Ovary (tissue), 3 donors: ENCODE data around the gene COX10.

ENCODE experiments used
- CTCF ChIP-seq, 3 donors: fragments of 450-650 bp in 2 of 3; fragments of 200-600 bp in 1 of 3; IDR thresholded peaks; one replicate each; pipeline versions ENCODE4 v1.5.1 to v1.8.0; 2016 to 2022; ENCODE audit warnings: antibody characterized with exemption in 3 of 3, mild to moderate bottlenecking in 1 of 3
- EP300 ChIP-seq: sonication (generic); formaldehyde crosslinking; IDR thresholded peaks from one replicate; pipeline ENCODE4 v1.6.1; 2017; ENCODE audit warnings: antibody characterized with exemption
- POLR2A ChIP-seq: fragments of 450-650 bp; IDR thresholded peaks from one replicate; pipeline ENCODE4 v1.6.1; 2017; ENCODE audit warnings: antibody characterized with exemption, mild to moderate bottlenecking, moderate library complexity
- donor health status: DM: no; HTN: no; CAD: no.

- TF ChIP-seq CTCF (IDR thresholded peaks at IDR 0.05) (no peak), POLR2A (no peak), EP300 (no peak)
These were observed 31.1 kb upstream of the COX10 start for GRCh38 chr17:14038206-14038605.
